A673 (cell line): ENCODE measurements around the gene CFAP100. TPM values are rescaled to one million over a fixed set of nuclear protein-coding genes. Genes with fewer than 3 reads are reported as not detected.

Experiments used
- BruUV-seq: library from RNA; stranded (reverse); fragments of 400-500 nt; replicated peaks from 2 replicates; lab custom pipeline; 2021; lab: Mats Ljungman, UMichigan
- CTCF ChIA-PET: fragments of 300-600 bp; sonication (Branson Sonifier 250); formaldehyde crosslinking; loops from one replicate; lab custom pipeline; 2022; ENCODE audit warnings: antibody characterized with exemption; lab: Charles Lee
- POLR2A ChIA-PET: fragments of 300-600 bp; sonication (Branson Sonifier 250); formaldehyde crosslinking; loops from one replicate; lab custom pipeline; 2022; ENCODE audit warnings: antibody characterized with exemption; ENCODE audit not compliant: low non-redundant PET; lab: Charles Lee
- DNase-seq: peaks from one replicate; pipeline ENCODE4 v3.0.0-alpha.2; 2015; ENCODE audit warnings: low spot score
- H3K27ac ChIP-seq: fragments of 200-600 bp; sonication (generic); 2 replicates; pipeline ENCODE4 v1.5.1; 2016; ENCODE audit warnings: mixed run types, low read depth, mild to moderate bottlenecking, mixed read lengths, antibody characterized with exemption, low read length; ENCODE audit not compliant: poor library complexity, severe bottlenecking
- H3K27me3 ChIP-seq: fragments of 200-600 bp; sonication (generic); replicated peaks from 2 replicates; pipeline ENCODE4 v1.6.1; 2017; ENCODE audit warnings: mixed run types, low read depth, mild to moderate bottlenecking, mixed read lengths, antibody characterized with exemption, low read length; ENCODE audit not compliant: insufficient read depth, poor library complexity
- H3K36me3 ChIP-seq: fragments of 200-600 bp; sonication (generic); 2 replicates; pipeline ENCODE4 v1.6.1; 2016; ENCODE audit warnings: mixed run types, mild to moderate bottlenecking, mixed read lengths, antibody characterized with exemption, low read length; ENCODE audit not compliant: insufficient read depth, poor library complexity, severe bottlenecking
- H3K4me1 ChIP-seq: fragments of 200-600 bp; sonication (generic); 2 replicates; pipeline ENCODE4 v1.6.1; 2017; ENCODE audit warnings: mixed run types, mild to moderate bottlenecking, mixed read lengths, antibody characterized with exemption, low read length; ENCODE audit not compliant: insufficient read depth, poor library complexity, severe bottlenecking
- H3K4me3 ChIP-seq: fragments of 200-600 bp; sonication (generic); 2 replicates; pipeline ENCODE4 v1.5.1; 2016; ENCODE audit warnings: low read depth, mixed run types, mild to moderate bottlenecking, mixed read lengths, low read length; ENCODE audit not compliant: poor library complexity, severe bottlenecking
- H3K9me3 ChIP-seq: fragments of 200-600 bp; sonication (generic); 2 replicates; pipeline ENCODE4 v1.6.1; 2016; ENCODE audit warnings: mixed run types, low read depth, mild to moderate bottlenecking, mixed read lengths, antibody characterized with exemption, low read length; ENCODE audit not compliant: poor library complexity, severe bottlenecking
- CTCF ChIP-seq: fragments of 300-800, 200-600 bp; sonication (generic); conservative IDR thresholded peaks from 2 replicates; pipeline ENCODE4 v1.5.1; 2017; ENCODE audit warnings: low read depth, mild to moderate bottlenecking, antibody characterized with exemption, low read length, moderate library complexity, mixed read lengths
- EZH2 ChIP-seq: fragments of 200-600 bp; sonication (generic); IDR thresholded peaks from 2 replicates; pipeline ENCODE4 v1.6.1; 2017; ENCODE audit warnings: borderline replicate concordance, low read depth, mild to moderate bottlenecking, mixed read lengths, antibody characterized with exemption, low read length; ENCODE audit not compliant: poor library complexity, severe bottlenecking
- intact Hi-C: fragments of 100-400 bp; cut with micrococcal nuclease; formaldehyde crosslinking; loops from one replicate; pipeline ENCODE4 v1.10.0; 2022; ENCODE audit not compliant: unreplicated experiment
- total RNA-seq: library from RNA; stranded (reverse); gene quantifications from 2 replicates; pipeline ENCODE4 v1.2.3, GENCODE V29; 2021

Gene CFAP100
- total RNA-seq, 1 experiment from 2014 or later: not detected

- TF ChIP-seq CTCF (no peak), EZH2 (no peak)
- H3K9me3 ChIP-seq: no peaks in the 10 kb centered on the region
- DNase-seq: no peak
- no peaks in the 10 kb centered on the region for H3K36me3 ChIP-seq
- H3K27me3 ChIP-seq: no peaks in the 10 kb centered on the region
- BruUV-seq: no TSS peak
- no peak overlapping the region for H3K4me3 ChIP-seq
- CTCF ChIA-PET: no interaction called here
- peaks cover 4% of the 10 kb centered on the region for H3K4me1 ChIP-seq
- H3K27ac ChIP-seq: no peak overlapping the region
- intact Hi-C loops: loop anchor here (10.0 kb wide), 2 partner anchors 345 to 565 kb away; no protein-coding TSS in a partner anchor
- POLR2A ChIA-PET: no interaction called here
These were observed 84.9 kb downstream of the CFAP100 start for GRCh38 chr3:126479642-126480041.

GRCh38 chr3:126480206-126480605 is 85.5 kb downstream of the CFAP100 start:
- no TSS peak for BruUV-seq
- DNase-seq: no peak
- TF ChIP-seq EZH2 (no peak), CTCF (no peak)
- intact Hi-C loops: no loop called here
- H3K27ac ChIP-seq: no peak overlapping the region
- no peaks in the 10 kb centered on the region for H3K9me3 ChIP-seq
- POLR2A ChIA-PET: no interaction called here
- H3K36me3 ChIP-seq: no peaks in the 10 kb centered on the region
- CTCF ChIA-PET: no interaction called here
- H3K4me1 ChIP-seq: peaks cover 4% of the 10 kb centered on the region
- H3K4me3 ChIP-seq: no peak overlapping the region
- no peaks in the 10 kb centered on the region for H3K27me3 ChIP-seq

- DNase-seq: no peak
- Histone ChIP-seq H3K27ac (no peak overlapping the region), H3K27me3 (no peaks in the 10 kb centered on the region), H3K4me1 (peaks cover 4% of the 10 kb centered on the region), H3K4me3 (no peak overlapping the region), H3K36me3 (no peaks in the 10 kb centered on the region), H3K9me3 (no peaks in the 10 kb centered on the region)
- no peak for TF ChIP-seq EZH2
- TF ChIP-seq CTCF: no peak
- ChIA-PET CTCF (no interaction called here), POLR2A (no interaction called here)
- intact Hi-C loops: no loop called here
- BruUV-seq: no TSS peak
These were observed 86.2 kb downstream of the CFAP100 start for GRCh38 chr3:126480861-126481260.
